C4-2B (cell line): ENCODE measurements around the gene RXRA.

Source experiments
- ZFX ChIP-seq: fragments of 450-650 bp; IDR thresholded peaks from 2 replicates; pipeline ENCODE4 v1.6.1; 2017
- TF ChIP-seq, protein P1 (sequence below): fragments of 450-650 bp; conservative IDR thresholded peaks from 2 replicates; pipeline ENCODE4 v1.5.1; 2017; ENCODE audit warnings: mild to moderate bottlenecking

DNA sequence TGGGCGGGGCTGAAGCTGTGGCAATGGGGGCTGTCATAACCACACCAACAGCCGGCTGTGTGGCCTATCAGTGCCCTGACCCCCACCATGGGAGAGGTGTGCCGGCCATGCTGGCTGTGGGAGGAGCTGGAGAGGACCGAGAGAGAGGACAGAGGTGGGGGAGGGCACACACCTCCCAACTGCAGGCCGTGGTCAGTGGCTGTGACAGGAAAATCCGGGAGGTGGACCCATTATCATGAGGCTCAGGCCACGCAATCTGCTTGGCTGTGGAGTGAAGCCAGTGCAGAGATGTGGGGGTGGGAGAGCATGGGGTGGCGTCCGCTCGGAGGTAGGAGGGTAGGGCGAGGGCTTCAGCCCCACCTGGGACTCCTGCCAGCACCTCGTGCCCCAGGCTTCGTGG is 136.1 kb downstream of the RXRA start:
- TF ChIP-seq, protein P1, sequence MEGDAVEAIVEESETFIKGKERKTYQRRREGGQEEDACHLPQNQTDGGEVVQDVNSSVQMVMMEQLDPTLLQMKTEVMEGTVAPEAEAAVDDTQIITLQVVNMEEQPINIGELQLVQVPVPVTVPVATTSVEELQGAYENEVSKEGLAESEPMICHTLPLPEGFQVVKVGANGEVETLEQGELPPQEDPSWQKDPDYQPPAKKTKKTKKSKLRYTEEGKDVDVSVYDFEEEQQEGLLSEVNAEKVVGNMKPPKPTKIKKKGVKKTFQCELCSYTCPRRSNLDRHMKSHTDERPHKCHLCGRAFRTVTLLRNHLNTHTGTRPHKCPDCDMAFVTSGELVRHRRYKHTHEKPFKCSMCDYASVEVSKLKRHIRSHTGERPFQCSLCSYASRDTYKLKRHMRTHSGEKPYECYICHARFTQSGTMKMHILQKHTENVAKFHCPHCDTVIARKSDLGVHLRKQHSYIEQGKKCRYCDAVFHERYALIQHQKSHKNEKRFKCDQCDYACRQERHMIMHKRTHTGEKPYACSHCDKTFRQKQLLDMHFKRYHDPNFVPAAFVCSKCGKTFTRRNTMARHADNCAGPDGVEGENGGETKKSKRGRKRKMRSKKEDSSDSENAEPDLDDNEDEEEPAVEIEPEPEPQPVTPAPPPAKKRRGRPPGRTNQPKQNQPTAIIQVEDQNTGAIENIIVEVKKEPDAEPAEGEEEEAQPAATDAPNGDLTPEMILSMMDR, result no peak
- TF ChIP-seq ZFX, result no peak
